Epithelial cell of proximal tubule (primary cell): ENCODE results near the gene TNS4. TPM values are rescaled to one million over a fixed set of nuclear protein-coding genes. Genes with fewer than 3 reads are reported as not detected.

Experiments used
- DNase-seq: peaks from one replicate; pipeline ENCODE4 v3.0.0-alpha.2; 2011; ENCODE audit warnings: low read depth
- H3K4me3 ChIP-seq: 2 replicates; pipeline ENCODE4 v1.5.1; 2011; ENCODE audit warnings: low read depth, mild to moderate bottlenecking, low read length
- CTCF ChIP-seq: conservative IDR thresholded peaks from 2 replicates; pipeline ENCODE4 v1.5.1; 2012; ENCODE audit warnings: low read depth, mild to moderate bottlenecking, low read length
- total RNA-seq: library from RNA; depleted of rRNA; stranded (reverse); fragments of >200 nt; gene quantifications from 2 replicates; pipeline ENCODE4 v1.2.3, GENCODE V29; 2015

The TNS4 gene
- total RNA-seq, 1 donor from 2014 or later, result not detected

- DNase-seq, result no peak
- no peak overlapping the region for H3K4me3 ChIP-seq
- no peak for TF ChIP-seq CTCF
These were observed 34.0 kb downstream of the TNS4 start for GRCh38 chr17:40467281-40467867.

DNA sequence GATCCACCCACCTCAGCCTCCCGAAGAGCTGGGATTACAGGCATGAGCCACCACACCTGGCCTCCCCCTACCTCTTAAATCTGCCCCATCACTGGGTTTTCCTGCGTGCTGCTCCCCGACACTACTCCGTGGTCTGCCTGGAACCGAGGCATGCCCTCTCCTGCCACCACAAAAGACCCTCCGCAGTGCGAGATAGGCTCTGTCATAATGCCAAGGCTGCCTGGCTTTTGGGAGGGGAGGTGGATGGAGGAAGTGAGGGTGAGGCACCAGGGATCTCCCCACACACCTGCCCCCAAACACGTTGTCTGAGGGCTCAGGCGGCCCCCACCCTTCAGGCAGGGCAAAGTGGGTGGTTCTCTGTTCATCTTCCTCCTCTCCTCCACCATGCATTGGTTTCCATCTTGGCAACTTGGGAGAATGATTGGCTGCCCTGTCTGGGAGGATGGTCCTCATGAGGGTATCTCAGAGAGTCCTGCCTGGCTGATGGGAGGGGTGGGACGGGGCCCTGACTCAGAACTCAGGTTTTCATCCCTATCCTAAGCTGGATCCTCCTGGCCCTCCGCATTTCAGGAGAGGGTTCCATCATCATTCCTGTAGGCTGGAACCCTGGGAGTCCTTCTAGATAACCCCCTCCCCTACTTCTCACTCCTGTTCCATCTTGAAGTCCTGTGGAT lies 35.0 kb downstream of the TNS4 start:
- H3K4me3 ChIP-seq, result no peak overlapping the region
- TF ChIP-seq CTCF, result no peak
- no peak for DNase-seq

DNA sequence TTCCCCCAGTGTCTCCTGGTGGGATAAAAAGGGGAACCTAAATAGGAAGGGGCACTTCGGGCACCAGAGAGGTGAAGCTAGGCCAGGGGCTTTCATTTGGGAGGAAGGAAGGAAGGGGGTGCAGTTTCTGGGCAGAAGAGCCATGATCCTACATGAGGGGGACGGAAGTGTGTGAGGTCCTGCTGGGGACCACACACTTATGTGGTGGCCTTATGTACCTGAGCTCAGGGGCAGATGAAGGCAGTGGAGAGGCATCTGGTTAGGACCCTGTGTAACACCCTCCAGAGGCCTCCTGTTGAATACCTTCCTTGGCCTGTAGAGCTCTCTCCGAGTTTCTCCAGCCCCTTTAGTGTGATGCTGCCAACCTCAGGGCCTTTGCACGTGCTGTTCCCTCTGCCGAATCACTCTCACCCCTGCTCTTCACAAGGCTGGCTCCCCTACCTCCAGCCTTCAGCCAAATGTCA lies 37.0 kb downstream of the TNS4 start:
- no peak for TF ChIP-seq CTCF
- no peak overlapping the region for H3K4me3 ChIP-seq
- DNase-seq, result no peak

- no peak for TF ChIP-seq CTCF
- DNase-seq, result no peak
- no peak overlapping the region for H3K4me3 ChIP-seq
These were observed 38.3 kb downstream of the TNS4 start for GRCh38 chr17:40463122-40463550.

- no peak for DNase-seq
- TF ChIP-seq CTCF, result no peak
- H3K4me3 ChIP-seq, result no peak overlapping the region
These were observed 38.9 kb downstream of the TNS4 start for GRCh38 chr17:40462343-40463121.

- DNase-seq, result no peak
- TF ChIP-seq CTCF, result no peak
- H3K4me3 ChIP-seq, result no peak overlapping the region
These were observed 39.6 kb downstream of the TNS4 start for GRCh38 chr17:40461732-40462342.
